Esophagus squamous epithelium (tissue), 4 donors: ENCODE measurements around the gene LMLN.

Experiments used
- POLR2A ChIP-seq, 4 donors: fragments of 450-650 bp; IDR thresholded peaks; one replicate each; pipeline ENCODE4 v1.6.1; 2017; ENCODE audit warnings: antibody characterized with exemption in 4 of 4, mild to moderate bottlenecking in 4 of 4, moderate library complexity in 3 of 4
- TF ChIP-seq, protein P1 (sequence below), 6 experiments: fragments of 450-650 bp in 4 of 6; fragments of 200-600 bp in 2 of 6; sonication (generic) in 2 of 6; IDR thresholded peaks; one replicate each; pipeline ENCODE4 v1.5.1; 2016 to 2019; ENCODE audit warnings: antibody characterized with exemption in 6 of 6, mild to moderate bottlenecking in 4 of 6, moderate library complexity in 4 of 6

DNA sequence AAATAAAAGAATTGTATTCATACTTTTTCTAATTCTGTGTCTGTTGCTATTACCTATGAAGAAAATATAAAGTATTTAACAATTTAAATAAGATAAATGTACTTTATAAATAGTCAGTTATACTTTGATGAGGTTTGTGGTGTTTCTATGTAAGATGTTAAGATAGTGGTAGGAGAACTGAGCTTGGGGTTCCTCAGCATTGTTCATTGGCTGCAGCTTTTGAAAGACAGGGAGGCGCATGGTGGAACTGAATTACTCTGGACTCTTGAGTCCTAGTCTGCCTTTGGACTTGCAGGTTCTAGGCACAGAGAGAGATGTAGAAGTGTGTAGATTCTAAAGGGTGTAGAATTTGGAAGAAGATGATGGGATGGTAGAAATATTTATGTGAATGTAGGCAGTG is 23.1 kb downstream of the LMLN start:
- TF ChIP-seq POLR2A (IDR thresholded peaks at IDR 0.05): no peak
- TF ChIP-seq, protein P1, sequence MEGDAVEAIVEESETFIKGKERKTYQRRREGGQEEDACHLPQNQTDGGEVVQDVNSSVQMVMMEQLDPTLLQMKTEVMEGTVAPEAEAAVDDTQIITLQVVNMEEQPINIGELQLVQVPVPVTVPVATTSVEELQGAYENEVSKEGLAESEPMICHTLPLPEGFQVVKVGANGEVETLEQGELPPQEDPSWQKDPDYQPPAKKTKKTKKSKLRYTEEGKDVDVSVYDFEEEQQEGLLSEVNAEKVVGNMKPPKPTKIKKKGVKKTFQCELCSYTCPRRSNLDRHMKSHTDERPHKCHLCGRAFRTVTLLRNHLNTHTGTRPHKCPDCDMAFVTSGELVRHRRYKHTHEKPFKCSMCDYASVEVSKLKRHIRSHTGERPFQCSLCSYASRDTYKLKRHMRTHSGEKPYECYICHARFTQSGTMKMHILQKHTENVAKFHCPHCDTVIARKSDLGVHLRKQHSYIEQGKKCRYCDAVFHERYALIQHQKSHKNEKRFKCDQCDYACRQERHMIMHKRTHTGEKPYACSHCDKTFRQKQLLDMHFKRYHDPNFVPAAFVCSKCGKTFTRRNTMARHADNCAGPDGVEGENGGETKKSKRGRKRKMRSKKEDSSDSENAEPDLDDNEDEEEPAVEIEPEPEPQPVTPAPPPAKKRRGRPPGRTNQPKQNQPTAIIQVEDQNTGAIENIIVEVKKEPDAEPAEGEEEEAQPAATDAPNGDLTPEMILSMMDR (IDR thresholded peaks at IDR 0.05): no peak
